Measurements from ENCODE around the gene GBP5.
"Not testable (repeated sequence)": the region's sequence is repeated elsewhere in the genome, so short reads cannot be mapped to it uniquely, and the experiment has no call there.

The GBP5 gene

DNA sequence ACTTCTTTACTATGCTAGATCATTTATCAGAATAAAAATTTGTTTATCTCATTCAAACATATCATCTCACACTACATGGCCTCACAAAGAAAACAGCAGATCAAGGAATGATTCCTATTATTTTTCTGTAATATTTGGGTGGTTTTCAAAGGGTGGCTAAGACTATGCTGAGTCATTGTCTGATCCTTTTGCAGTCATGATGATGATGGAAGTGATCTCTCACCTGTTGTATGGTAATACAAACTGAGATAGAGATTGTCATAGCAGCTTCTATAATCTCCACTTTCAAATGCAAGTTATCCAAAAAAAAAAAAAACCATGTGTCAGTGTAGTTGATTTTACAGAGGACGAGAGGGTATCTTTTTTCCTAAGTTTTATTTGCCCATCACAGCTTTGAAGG, 37.2 kb upstream of the GBP5 start:
- H3K4me3 ChIP-seq (ENCODE audit: low read depth, low read length): no peak overlapping the region
- TF ChIP-seq, protein P1, sequence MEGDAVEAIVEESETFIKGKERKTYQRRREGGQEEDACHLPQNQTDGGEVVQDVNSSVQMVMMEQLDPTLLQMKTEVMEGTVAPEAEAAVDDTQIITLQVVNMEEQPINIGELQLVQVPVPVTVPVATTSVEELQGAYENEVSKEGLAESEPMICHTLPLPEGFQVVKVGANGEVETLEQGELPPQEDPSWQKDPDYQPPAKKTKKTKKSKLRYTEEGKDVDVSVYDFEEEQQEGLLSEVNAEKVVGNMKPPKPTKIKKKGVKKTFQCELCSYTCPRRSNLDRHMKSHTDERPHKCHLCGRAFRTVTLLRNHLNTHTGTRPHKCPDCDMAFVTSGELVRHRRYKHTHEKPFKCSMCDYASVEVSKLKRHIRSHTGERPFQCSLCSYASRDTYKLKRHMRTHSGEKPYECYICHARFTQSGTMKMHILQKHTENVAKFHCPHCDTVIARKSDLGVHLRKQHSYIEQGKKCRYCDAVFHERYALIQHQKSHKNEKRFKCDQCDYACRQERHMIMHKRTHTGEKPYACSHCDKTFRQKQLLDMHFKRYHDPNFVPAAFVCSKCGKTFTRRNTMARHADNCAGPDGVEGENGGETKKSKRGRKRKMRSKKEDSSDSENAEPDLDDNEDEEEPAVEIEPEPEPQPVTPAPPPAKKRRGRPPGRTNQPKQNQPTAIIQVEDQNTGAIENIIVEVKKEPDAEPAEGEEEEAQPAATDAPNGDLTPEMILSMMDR (IDR thresholded peaks at IDR 0.05; ENCODE audit: low read depth, low read length): no peak
- no peak for TF ChIP-seq POLR2A (IDR thresholded peaks at IDR 0.05; ENCODE audit: extremely low read depth, insufficient read length)
- TF ChIP-seq MYC (IDR thresholded peaks at IDR 0.05; ENCODE audit: low read depth, low read length): no peak
- TF ChIP-seq, protein P2, sequence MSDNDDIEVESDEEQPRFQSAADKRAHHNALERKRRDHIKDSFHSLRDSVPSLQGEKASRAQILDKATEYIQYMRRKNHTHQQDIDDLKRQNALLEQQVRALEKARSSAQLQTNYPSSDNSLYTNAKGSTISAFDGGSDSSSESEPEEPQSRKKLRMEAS (IDR thresholded peaks at IDR 0.05; ENCODE audit: low read depth, low read length): no peak
- no peak for DNase-seq (ENCODE audit: low read depth)

DNA sequence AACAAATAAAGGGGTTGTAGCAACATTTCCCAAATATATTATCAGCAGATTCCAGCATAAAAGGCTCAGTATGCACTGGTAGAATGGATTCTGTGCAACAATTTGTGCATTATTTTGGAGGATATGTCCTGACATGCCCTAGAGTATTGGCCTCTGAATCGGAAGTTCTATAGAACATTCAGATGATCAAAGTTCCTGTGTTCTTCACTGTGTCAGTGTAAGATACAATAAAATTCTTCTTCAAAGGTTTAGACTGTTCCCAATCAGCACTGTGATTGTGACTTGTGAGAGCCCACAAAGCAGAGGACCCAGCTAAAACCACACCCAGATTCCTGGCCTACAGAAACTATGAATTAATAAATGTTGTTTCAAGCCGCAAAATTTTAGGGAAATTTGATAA, 33.6 kb upstream of the GBP5 start:
- no peak for DNase-seq (ENCODE audit: low read depth)
- TF ChIP-seq, protein P1 (IDR thresholded peaks at IDR 0.05; ENCODE audit: low read depth, low read length): no peak
- TF ChIP-seq POLR2A (IDR thresholded peaks at IDR 0.05; ENCODE audit: extremely low read depth, insufficient read length) (no peak), MYC (IDR thresholded peaks at IDR 0.05; ENCODE audit: low read depth, low read length) (no peak)
- H3K4me3 ChIP-seq (ENCODE audit: low read depth, low read length): no peak overlapping the region

DNA sequence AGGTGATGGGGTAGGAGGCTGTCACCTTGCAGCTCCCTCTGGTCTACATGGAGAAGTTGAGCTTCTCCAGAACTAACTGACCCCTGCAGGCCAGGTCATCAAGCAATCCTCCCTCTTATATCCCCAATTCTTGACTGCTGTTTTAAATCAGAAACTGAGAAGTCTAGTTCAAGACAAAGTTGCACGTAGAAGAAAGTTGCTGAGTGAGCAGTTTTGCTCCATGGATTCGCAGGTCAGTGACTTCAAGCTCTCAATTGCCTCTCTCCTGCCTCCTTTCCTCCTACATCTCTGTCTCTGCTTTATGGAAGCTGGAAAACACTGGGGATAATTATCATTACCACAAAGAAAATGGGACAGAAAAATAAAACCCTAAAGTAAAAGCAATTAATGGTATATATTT, 32.8 kb upstream of the GBP5 start:
- no peak overlapping the region for H3K4me3 ChIP-seq (ENCODE audit: low read depth, low read length)
- DNase-seq (ENCODE audit: low read depth): no peak
- TF ChIP-seq MYC (IDR thresholded peaks at IDR 0.05; ENCODE audit: low read depth, low read length) (no peak), POLR2A (IDR thresholded peaks at IDR 0.05; ENCODE audit: extremely low read depth, insufficient read length) (no peak)
- TF ChIP-seq, protein P2 (IDR thresholded peaks at IDR 0.05; ENCODE audit: low read depth, low read length): no peak
- TF ChIP-seq, protein P1 (IDR thresholded peaks at IDR 0.05; ENCODE audit: low read depth, low read length): no peak

DNA sequence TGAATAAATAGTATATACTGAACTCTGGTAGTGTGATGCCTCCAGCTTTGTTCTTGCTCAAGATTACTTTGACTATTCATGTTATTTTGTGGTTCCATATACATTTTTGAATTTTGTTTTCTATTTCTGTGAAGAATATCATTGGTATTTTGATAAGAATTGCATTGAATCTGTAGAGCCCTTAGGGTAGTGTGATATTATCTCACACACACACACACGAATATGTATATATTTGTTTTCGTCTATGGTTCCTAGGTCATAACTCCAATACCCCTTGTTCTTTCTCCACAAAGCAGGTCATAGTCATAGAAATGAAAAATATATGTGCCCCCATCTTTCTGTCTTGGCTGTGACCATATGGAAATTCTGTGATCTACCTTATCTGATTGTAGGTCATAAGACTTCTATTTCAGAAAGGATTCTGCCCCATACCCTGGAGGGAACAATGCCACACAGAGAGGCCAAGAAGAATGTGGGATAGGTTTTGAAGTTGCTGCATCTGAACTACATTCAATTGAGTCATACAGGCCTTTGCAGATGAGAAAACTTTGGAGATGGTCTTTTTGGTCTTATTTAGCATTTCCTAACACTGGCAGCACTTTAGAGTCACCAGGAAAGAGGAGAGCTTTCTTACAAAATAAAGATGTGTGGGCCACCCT, 32.0 kb upstream of the GBP5 start:
- H3K4me3 ChIP-seq (ENCODE audit: low read depth, low read length): no peak overlapping the region
- no peak for DNase-seq (ENCODE audit: low read depth)
- TF ChIP-seq POLR2A (IDR thresholded peaks at IDR 0.05; ENCODE audit: extremely low read depth, insufficient read length): no peak
- TF ChIP-seq, protein P1 (IDR thresholded peaks at IDR 0.05; ENCODE audit: low read depth, low read length): no peak
- TF ChIP-seq MYC (IDR thresholded peaks at IDR 0.05; ENCODE audit: low read depth, low read length): no peak
- TF ChIP-seq, protein P2 (IDR thresholded peaks at IDR 0.05; ENCODE audit: low read depth, low read length): no peak

DNA sequence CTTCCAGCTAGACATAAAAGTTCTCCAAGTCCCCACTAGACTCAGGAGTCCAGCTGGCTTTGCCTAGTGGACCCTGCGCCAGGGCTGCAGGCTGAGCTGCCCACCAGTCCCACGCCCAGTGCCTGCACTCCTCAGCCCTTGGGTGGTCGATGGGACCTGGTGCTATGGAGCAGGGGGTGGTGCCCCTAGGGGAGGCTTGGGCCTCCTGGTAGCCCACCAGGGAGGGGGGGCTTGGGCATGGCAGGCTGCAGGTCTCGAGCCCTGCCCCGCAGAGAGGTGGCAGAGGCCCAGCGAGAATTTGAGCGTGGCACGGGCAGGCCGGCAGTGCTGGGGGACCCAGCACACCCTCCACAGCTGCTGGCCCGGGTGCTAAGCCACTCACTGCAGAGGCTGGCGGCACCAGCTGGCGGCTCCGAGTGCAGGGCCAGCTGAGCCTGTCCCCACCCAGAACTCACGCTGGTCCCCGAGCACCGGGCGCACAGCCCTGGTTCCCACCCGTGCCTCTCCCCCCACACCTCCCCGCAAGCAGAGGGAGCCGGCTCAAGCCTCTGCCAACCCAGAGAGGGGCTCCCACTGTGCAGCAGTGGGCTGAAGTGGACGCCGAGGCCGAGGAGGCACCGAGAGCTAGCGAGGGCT, 30.2 kb upstream of the GBP5 start:
- no peak for DNase-seq (ENCODE audit: low read depth)
- H3K4me3 ChIP-seq (ENCODE audit: low read depth, low read length): no peak overlapping the region
- TF ChIP-seq, protein P1 (IDR thresholded peaks at IDR 0.05; ENCODE audit: low read depth, low read length): no peak
- no peak for TF ChIP-seq MYC (IDR thresholded peaks at IDR 0.05; ENCODE audit: low read depth, low read length)
- TF ChIP-seq POLR2A (IDR thresholded peaks at IDR 0.05; ENCODE audit: extremely low read depth, insufficient read length): no peak
- TF ChIP-seq, protein P2 (IDR thresholded peaks at IDR 0.05; ENCODE audit: low read depth, low read length): no peak

DNA sequence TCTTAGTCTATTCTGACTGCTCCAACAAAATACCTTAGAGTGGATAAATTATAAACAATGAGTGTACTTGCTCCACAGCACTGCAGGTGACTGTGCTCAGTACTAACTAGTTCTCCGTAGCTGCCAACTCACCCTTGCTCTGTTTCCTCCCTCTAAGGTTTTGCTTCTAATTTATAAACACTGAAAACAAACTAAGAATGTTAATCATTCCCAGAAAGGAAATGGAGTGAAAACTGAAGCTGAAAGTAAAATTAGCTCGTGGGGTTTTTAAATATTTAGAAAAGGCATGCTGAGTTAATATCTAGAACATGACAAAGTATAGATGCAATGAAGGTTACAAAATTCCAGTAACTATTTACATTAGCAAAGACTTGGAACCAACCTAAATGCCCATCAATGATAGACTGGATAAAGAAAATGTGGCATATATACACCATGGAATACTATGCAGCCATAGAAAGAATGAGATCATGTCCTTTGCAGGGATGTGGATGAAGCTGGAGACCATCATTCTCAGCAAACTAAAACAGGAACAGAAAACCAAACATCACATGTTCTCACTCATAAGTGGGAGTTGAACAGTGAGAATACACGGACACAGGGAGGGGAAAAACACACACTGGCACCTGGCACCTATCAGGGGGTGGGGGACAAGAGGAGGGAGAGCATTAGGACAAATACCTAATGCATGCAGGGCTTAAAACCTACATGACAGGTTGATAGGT, 27.2 kb upstream of the GBP5 start:
- not testable (repeated sequence) for H3K4me3 ChIP-seq (ENCODE audit: low read depth, low read length); DNase-seq (ENCODE audit: low read depth)

Measured in NB4 (cell line).